K562 (cell line): ENCODE measurements around the gene C1orf56. TPM values are rescaled to one million over a fixed set of nuclear protein-coding genes. Genes with fewer than 3 reads are reported as not detected.

Experiments used
- ATAC-seq: fragments of 200-7000 bp; cut with Tn5 transposase; 3 replicates; pipeline ENCODE4 v1.9.1; 2020; ENCODE audit warnings: moderate library complexity
- BruUV-seq: library from RNA; stranded (reverse); fragments of 400-500 nt; replicated peaks from 2 replicates; lab custom pipeline; 2021; lab: Mats Ljungman, UMichigan
- CTCF ChIA-PET: fragments of 300-600 bp; formaldehyde crosslinking; extraction: SDS; loops from one replicate; lab custom pipeline; 2021; ENCODE audit warnings: low intra/inter-chr PET ratio; lab: Yijun Ruan, JAX
- POLR2A ChIA-PET: fragments of 300-600, 350-650 bp; sonication (Branson Sonifier 250); formaldehyde crosslinking; extraction: SDS; loops from one replicate; lab custom pipeline; 2021; ENCODE audit warnings: antibody characterized with exemption, inconsistent platforms; lab: Yijun Ruan, JAX
- DNase-seq, 4 experiments: peaks; one replicate each; pipeline versions ENCODE4 v3.0.0 to v3.0.0-alpha.2; 2011 to 2018; ENCODE audit warnings: low spot score in 3 of 4, mixed read lengths in 3 of 4; ENCODE audit errors: extremely low read depth in 1 of 4
- FAIRE-seq: peaks from 2 replicates; lab custom pipeline; 2011; peaks lifted over from hg19 to GRCh38; lab: Jason Lieb, UNC
- H2AFZ ChIP-seq: 2 replicates; pipeline ENCODE4 v1.6.0; 2011; ENCODE audit warnings: low read depth, low read length, control low read depth, inconsistent platforms
- H3K27ac ChIP-seq: fragments of 200-600 bp; 3 replicates; pipeline ENCODE4 v1.8.0; 2011; ENCODE audit warnings: low read depth, mild to moderate bottlenecking, control low read depth, inconsistent platforms, low read length, moderate library complexity, mixed read lengths; ENCODE audit errors: extremely low read depth
- H3K27me3 ChIP-seq, 2 experiments: fragments of 300-600 bp in 1 of 2; 2 replicates in 1 of 2; 3 replicates in 1 of 2; pipeline versions ENCODE4 v1.6.0 to v1.8.0; 2011; ENCODE audit warnings: inconsistent platforms in 2 of 2, low read length in 2 of 2, mild to moderate bottlenecking in 1 of 2, mixed read lengths in 1 of 2, moderate library complexity in 1 of 2; ENCODE audit not compliant: control insufficient read depth in 2 of 2, insufficient read depth in 2 of 2
- H3K36me3 ChIP-seq: fragments of 300-600 bp; 3 replicates; pipeline ENCODE4 v1.8.0; 2011; ENCODE audit warnings: mild to moderate bottlenecking, low read length, inconsistent platforms; ENCODE audit not compliant: control insufficient read depth, insufficient read depth
- H3K4me1 ChIP-seq, 2 experiments: fragments of 200-600 bp in 1 of 2; replicated peaks in 1 of 2; 2 replicates in 1 of 2; 3 replicates in 1 of 2; pipeline versions ENCODE4 v1.5.1 to v1.8.0; 2011; ENCODE audit warnings: inconsistent platforms in 2 of 2, low read length in 2 of 2, mild to moderate bottlenecking in 1 of 2, mixed read lengths in 1 of 2, moderate library complexity in 1 of 2; ENCODE audit not compliant: control insufficient read depth in 2 of 2, insufficient read depth in 2 of 2
- H3K4me2 ChIP-seq: 2 replicates; pipeline ENCODE4 v1.6.1; 2011; ENCODE audit warnings: low read length, control low read depth, inconsistent platforms, mixed read lengths; ENCODE audit not compliant: insufficient read depth
- H3K4me3 ChIP-seq: fragments of 200-600 bp; sonication (generic), shearing (Covaris generic); 2 replicates; pipeline ENCODE4 v1.5.1; 2016; ENCODE audit warnings: control low read depth, inconsistent platforms
- H3K79me2 ChIP-seq: fragments of 200-600 bp; 3 replicates; pipeline ENCODE4 v1.8.0; 2011; ENCODE audit warnings: low read length, inconsistent platforms; ENCODE audit not compliant: control insufficient read depth, insufficient read depth
- H3K9ac ChIP-seq, 2 experiments: 2 replicates each; pipeline versions ENCODE4 v1.6.0 to v1.6.1; 2011; ENCODE audit warnings: low read depth in 2 of 2, low read length in 2 of 2, control low read depth in 1 of 2, inconsistent platforms in 1 of 2, mild to moderate bottlenecking in 1 of 2, mixed read lengths in 1 of 2; ENCODE audit not compliant: insufficient read depth in 1 of 2
- H3K9me1 ChIP-seq: one replicate; pipeline ENCODE4 v1.6.0; 2011; ENCODE audit warnings: inconsistent platforms, mild to moderate bottlenecking, low read length, moderate library complexity; ENCODE audit not compliant: control insufficient read depth, insufficient read depth
- H3K9me3 ChIP-seq: replicated peaks from 2 replicates; pipeline ENCODE4 v1.5.1; 2011; ENCODE audit warnings: low read depth, low read length, inconsistent platforms; ENCODE audit not compliant: control insufficient read depth, insufficient read depth
- H4K20me1 ChIP-seq: replicated peaks from 2 replicates; pipeline ENCODE4 v1.6.1; 2011; ENCODE audit warnings: low read length, inconsistent platforms, mixed read lengths; ENCODE audit not compliant: control insufficient read depth, insufficient read depth
- C11orf30 ChIP-seq: fragments of 450-650 bp; IDR thresholded peaks from 2 replicates; pipeline ENCODE4 v1.6.1; 2016; ENCODE audit warnings: low read depth, mild to moderate bottlenecking
- CBX2 ChIP-seq: fragments of 200-600 bp; sonication (generic); IDR thresholded peaks from one replicate; pipeline ENCODE4 v1.6.1; 2012; ENCODE audit warnings: mild to moderate bottlenecking, low read length, inconsistent platforms; ENCODE audit not compliant: insufficient read depth, poor library complexity, severe bottlenecking
- E2F8 ChIP-seq: fragments of 450-650 bp; IDR thresholded peaks from 2 replicates; pipeline ENCODE4 v1.7.1; 2018; ENCODE audit warnings: mild to moderate bottlenecking, low read depth; ENCODE audit not compliant: partially characterized antibody
- GATA2 ChIP-seq: sonication (generic); formaldehyde crosslinking; IDR thresholded peaks from 2 replicates; pipeline ENCODE4 v1.4.0; 2020; ENCODE audit warnings: mild to moderate bottlenecking, missing genetic modification reagents
- GATAD2B ChIP-seq: fragments of 450-650 bp; IDR thresholded peaks from 2 replicates; pipeline ENCODE4 v1.6.1; 2017; ENCODE audit warnings: mild to moderate bottlenecking, borderline replicate concordance
- KDM2B ChIP-seq: fragments of 250-450 bp; sonication (Bioruptor Pico); IDR thresholded peaks from 2 replicates; pipeline ENCODE4 v1.8.0; 2021; ENCODE audit warnings: mild to moderate bottlenecking, moderate library complexity
- MXI1 ChIP-seq: IDR thresholded peaks from 2 replicates; pipeline ENCODE4 v1.6.1; 2011; ENCODE audit warnings: low read depth, mild to moderate bottlenecking, improper control_type of control experiment, low read length
- PKNOX1 ChIP-seq: fragments of 450-650 bp; IDR thresholded peaks from 2 replicates; pipeline ENCODE4 v1.6.1; 2016
- POLR2B ChIP-seq: fragments of 450-650 bp; IDR thresholded peaks from 2 replicates; pipeline ENCODE4 v1.6.1; 2018; ENCODE audit warnings: low read depth; ENCODE audit not compliant: partially characterized antibody
- POLR3A ChIP-seq: IDR thresholded peaks from 2 replicates; pipeline ENCODE4 v1.6.1; 2011; ENCODE audit warnings: borderline replicate concordance, mild to moderate bottlenecking, moderate library complexity; ENCODE audit not compliant: insufficient read length, insufficient read depth; ENCODE audit errors: extremely low read depth
- RUNX1 ChIP-seq: sonication (generic); IDR thresholded peaks from 2 replicates; pipeline ENCODE4 v1.6.1; 2016; ENCODE audit warnings: antibody characterized with exemption, low read depth
- SMARCE1 ChIP-seq: fragments of 450-650 bp; IDR thresholded peaks from 2 replicates; pipeline ENCODE4 v1.7.1; 2016; ENCODE audit warnings: mild to moderate bottlenecking
- SOX6 ChIP-seq: fragments of 450-650 bp; IDR thresholded peaks from 2 replicates; pipeline ENCODE4 v1.6.1; 2014; ENCODE audit warnings: mild to moderate bottlenecking
- ZFP30 ChIP-seq: fragments of 250-450 bp; sonication (Bioruptor Pico); IDR thresholded peaks from 2 replicates; pipeline ENCODE4 v1.8.0; 2022; ENCODE audit warnings: moderate library complexity, mild to moderate bottlenecking, inconsistent platforms, borderline replicate concordance
- ZNF239 ChIP-seq: fragments of 250-450 bp; sonication (Bioruptor Pico); IDR thresholded peaks from 2 replicates; pipeline ENCODE4 v1.4.0; 2020; ENCODE audit warnings: mild to moderate bottlenecking
- ZNF384 ChIP-seq: IDR thresholded peaks from 2 replicates; pipeline ENCODE4 v1.6.1; 2012; ENCODE audit warnings: low read depth, low read length, improper control_type of control experiment
- WGBS: fragments of 100-300 bp; shearing (Covaris generic); methylation state at CpG from one replicate; pipeline ENCODE4 v1.1.6; 2016; ENCODE audit warnings: low coverage, mixed read lengths; ENCODE audit not compliant: insufficient coverage; ENCODE audit errors: missing lambda C conversion rate; 5-methylcytosine and 5-hydroxymethylcytosine counted together
- in situ Hi-C: fragments of 300-500 bp; cut with MboI; formaldehyde crosslinking; loops from 4 replicates; pipeline ENCODE4 v1.15.0; 2018; ENCODE audit warnings: inconsistent platforms, mixed read lengths
- intact Hi-C: fragments of 100-400 bp; cut with micrococcal nuclease; formaldehyde crosslinking; loops from 2 replicates; pipeline ENCODE4 v1.14.2; 2022
- polyA plus RNA-seq, 8 experiments: library from polyadenylated mRNA; depleted of rRNA in 4 of 8; stranded (reverse) in 5 of 8; unstranded in 3 of 8; fragments of >200 nt; fragmentation: Nextera tagmentation in 2 of 8; fragmentation: Illumina TruSeq in 1 of 8; extraction: Ambion mirVana in 2 of 8; extraction: Trizol in 1 of 8; gene quantifications; 2 replicates each; pipeline versions ENCODE4 v1.2.1 to v1.2.3, GENCODE V29; 2011 to 2014; ENCODE audit warnings: inconsistent platforms in 1 of 8, missing spikeins in 1 of 8
- total RNA-seq, 7 experiments: library from RNA; depleted of rRNA in 6 of 7; stranded (reverse); fragments of >200 nt in 6 of 7; fragmentation: Illumina TruSeq in 2 of 7; extraction: Trizol in 2 of 7; gene quantifications; 2 replicates each; pipeline versions ENCODE4 v1.2.1 to v1.2.3, GENCODE V29; 2011 to 2021; ENCODE audit warnings: low replicate concordance in 1 of 7
- TF ChIP-seq, protein P1 (sequence below): sonication (generic); formaldehyde crosslinking; IDR thresholded peaks from 2 replicates; pipeline ENCODE4 v1.8.1; 2023; ENCODE audit warnings: mild to moderate bottlenecking, missing genetic modification reagents

C1orf56 gene
- total and polyA plus RNA-seq, 9 of the 15 experiments (the other 6 are each of a cell fraction or from before 2014, with no cell fraction given), result 0.18 to 15.7 (median 1.1) TPM

GRCh38 chr1:151050051-151050688 is 2.6 kb downstream of the C1orf56 start:
- Histone ChIP-seq H3K9me1 (peaks cover 2% of the 10 kb centered on the region), H3K4me1 (peaks cover 24 to 35% of the 10 kb centered on the region in 2 experiments), H3K36me3 (peaks cover 54% of the 10 kb centered on the region), H4K20me1 (0 out of 2 replicates have a peak, but pooled peaks cover 3% of the 10 kb centered on the region), H3K9ac (no peak overlapping the region), H3K4me3 (no peak overlapping the region), H3K4me2 (peak overlapping the region; percentile 6; the same call in 1 of the 2 replicates), H2AFZ (no peak overlapping the region), H3K27ac (no peak overlapping the region), H3K79me2 (peaks cover 32% of the 10 kb centered on the region), H3K27me3 (no peaks in the 10 kb centered on the region), H3K9me3 (no peaks in the 10 kb centered on the region)
- CTCF ChIA-PET, result no interaction called here
- intact Hi-C loops, result no loop called here
- in situ Hi-C loops, result no loop called here
- POLR2A ChIA-PET, result interaction anchor here (0.8 to 2.9 kb wide), 12 partner anchors 8 to 128 kb away, joined by 3 to 36 read pairs (median 5); partner anchors contain the start of genes BNIPL, CDC42SE1, MINDY1 and MLLT11
- FAIRE-seq, result no peak
- no peak for DNase-seq
- BruUV-seq, result no TSS peak
- ATAC-seq, result no peak
- 60% methylated on average over 1 of the region's 2 CpGs for WGBS
- TF ChIP-seq ZFP30, result no peak
- TF ChIP-seq KDM2B, result no peak
- no peak for TF ChIP-seq CBX2
- no peak for TF ChIP-seq ZNF384
- TF ChIP-seq SMARCE1, result no peak
- TF ChIP-seq E2F8, result peak; percentile 64
- no peak for TF ChIP-seq SOX6
- TF ChIP-seq ZNF239 (CRISPR knock-in tag), result no peak
- TF ChIP-seq MXI1, result no peak
- TF ChIP-seq PKNOX1, result no peak
- TF ChIP-seq POLR3A, result no peak
- TF ChIP-seq GATAD2B, result no peak
- TF ChIP-seq GATA2 (CRISPR knock-in tag), result 0 out of 2 replicates have a peak, but pooled peaks have one; percentile 9
- TF ChIP-seq RUNX1, result no peak
- TF ChIP-seq, protein P1, sequence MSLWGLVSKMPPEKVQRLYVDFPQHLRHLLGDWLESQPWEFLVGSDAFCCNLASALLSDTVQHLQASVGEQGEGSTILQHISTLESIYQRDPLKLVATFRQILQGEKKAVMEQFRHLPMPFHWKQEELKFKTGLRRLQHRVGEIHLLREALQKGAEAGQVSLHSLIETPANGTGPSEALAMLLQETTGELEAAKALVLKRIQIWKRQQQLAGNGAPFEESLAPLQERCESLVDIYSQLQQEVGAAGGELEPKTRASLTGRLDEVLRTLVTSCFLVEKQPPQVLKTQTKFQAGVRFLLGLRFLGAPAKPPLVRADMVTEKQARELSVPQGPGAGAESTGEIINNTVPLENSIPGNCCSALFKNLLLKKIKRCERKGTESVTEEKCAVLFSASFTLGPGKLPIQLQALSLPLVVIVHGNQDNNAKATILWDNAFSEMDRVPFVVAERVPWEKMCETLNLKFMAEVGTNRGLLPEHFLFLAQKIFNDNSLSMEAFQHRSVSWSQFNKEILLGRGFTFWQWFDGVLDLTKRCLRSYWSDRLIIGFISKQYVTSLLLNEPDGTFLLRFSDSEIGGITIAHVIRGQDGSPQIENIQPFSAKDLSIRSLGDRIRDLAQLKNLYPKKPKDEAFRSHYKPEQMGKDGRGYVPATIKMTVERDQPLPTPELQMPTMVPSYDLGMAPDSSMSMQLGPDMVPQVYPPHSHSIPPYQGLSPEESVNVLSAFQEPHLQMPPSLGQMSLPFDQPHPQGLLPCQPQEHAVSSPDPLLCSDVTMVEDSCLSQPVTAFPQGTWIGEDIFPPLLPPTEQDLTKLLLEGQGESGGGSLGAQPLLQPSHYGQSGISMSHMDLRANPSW, result no peak
- no peak for TF ChIP-seq POLR2B
- TF ChIP-seq C11orf30, result no peak
